ENCODE results near the gene ZIC1.

The ZIC1 gene

GRCh38 chr3:147383617-147384016 lies 25.5 kb upstream of the ZIC1 start:
- no peaks in the 10 kb centered on the region for H3K9me3 ChIP-seq (replicated peaks; ENCODE audit: low read length)

GRCh38 chr3:147384210-147385058 lies 24.7 kb upstream of the ZIC1 start:
- no peaks in the 10 kb centered on the region for H3K4me1 ChIP-seq (ENCODE audit: control insufficient read depth, insufficient read depth, low read length)
- H3K4me3 ChIP-seq (ENCODE audit: low read length), result no peak overlapping the region
- no peak overlapping the region for H3K4me2 ChIP-seq (ENCODE audit: low read length)
- no peaks in the 10 kb centered on the region for H3K9me3 ChIP-seq (replicated peaks; ENCODE audit: low read length)
- no peak overlapping the region for H3K9ac ChIP-seq (ENCODE audit: low read depth, low read length)
- H3K27me3 ChIP-seq (ENCODE audit: control insufficient read depth, insufficient read depth, low read length), result no peaks in the 10 kb centered on the region
- H3K36me3 ChIP-seq (ENCODE audit: insufficient read depth, low read length), result no peaks in the 10 kb centered on the region

More at GRCh38 chr3:147383617-147384016, 25.5 kb upstream of the ZIC1 start:
- Histone ChIP-seq H3K27me3 (ENCODE audit: control insufficient read depth, insufficient read depth, low read length) (no peaks in the 10 kb centered on the region), H3K9ac (ENCODE audit: low read depth, low read length) (no peak overlapping the region), H3K4me3 (ENCODE audit: low read length) (no peak overlapping the region), H3K4me2 (ENCODE audit: low read length) (no peak overlapping the region), H3K4me1 (ENCODE audit: control insufficient read depth, insufficient read depth, low read length) (no peaks in the 10 kb centered on the region), H3K36me3 (ENCODE audit: insufficient read depth, low read length) (no peaks in the 10 kb centered on the region)

- H3K4me1 ChIP-seq (ENCODE audit: control insufficient read depth, insufficient read depth, low read length), result no peaks in the 10 kb centered on the region
- no peak overlapping the region for H3K4me3 ChIP-seq (ENCODE audit: low read length)
- H3K27me3 ChIP-seq (ENCODE audit: control insufficient read depth, insufficient read depth, low read length), result no peaks in the 10 kb centered on the region
- H3K9me3 ChIP-seq (replicated peaks; ENCODE audit: low read length), result no peaks in the 10 kb centered on the region
- H3K9ac ChIP-seq (ENCODE audit: low read depth, low read length), result no peak overlapping the region
- no peaks in the 10 kb centered on the region for H3K36me3 ChIP-seq (ENCODE audit: insufficient read depth, low read length)
- no peak overlapping the region for H3K4me2 ChIP-seq (ENCODE audit: low read length)
Measured at GRCh38 chr3:147385059-147386012, 23.8 kb upstream of the ZIC1 start.

GRCh38 chr3:147387291-147387884 lies 21.8 kb upstream of the ZIC1 start:
- H3K4me2 ChIP-seq (ENCODE audit: low read length), result no peak overlapping the region
- no peaks in the 10 kb centered on the region for H3K36me3 ChIP-seq (ENCODE audit: insufficient read depth, low read length)
- no peak overlapping the region for H3K4me3 ChIP-seq (ENCODE audit: low read length)
- no peaks in the 10 kb centered on the region for H3K9me3 ChIP-seq (replicated peaks; ENCODE audit: low read length)
- no peaks in the 10 kb centered on the region for H3K27me3 ChIP-seq (ENCODE audit: control insufficient read depth, insufficient read depth, low read length)
- H3K9ac ChIP-seq (ENCODE audit: low read depth, low read length), result no peak overlapping the region
- H3K4me1 ChIP-seq (ENCODE audit: control insufficient read depth, insufficient read depth, low read length), result peaks cover 4% of the 10 kb centered on the region

- Histone ChIP-seq H3K9me3 (replicated peaks; ENCODE audit: low read length) (no peaks in the 10 kb centered on the region), H3K27me3 (ENCODE audit: control insufficient read depth, insufficient read depth, low read length) (no peaks in the 10 kb centered on the region), H3K36me3 (ENCODE audit: insufficient read depth, low read length) (no peaks in the 10 kb centered on the region), H3K4me1 (ENCODE audit: control insufficient read depth, insufficient read depth, low read length) (peaks cover 4% of the 10 kb centered on the region), H3K4me2 (ENCODE audit: low read length) (no peak overlapping the region), H3K4me3 (ENCODE audit: low read length) (no peak overlapping the region), H3K9ac (ENCODE audit: low read depth, low read length) (no peak overlapping the region)
Measured at GRCh38 chr3:147387885-147388699, 21.1 kb upstream of the ZIC1 start.

- no peaks in the 10 kb centered on the region for H3K27me3 ChIP-seq (ENCODE audit: control insufficient read depth, insufficient read depth, low read length)
- H3K4me2 ChIP-seq (ENCODE audit: low read length), result no peak overlapping the region
- peaks cover 4% of the 10 kb centered on the region for H3K4me1 ChIP-seq (ENCODE audit: control insufficient read depth, insufficient read depth, low read length)
- H3K9ac ChIP-seq (ENCODE audit: low read depth, low read length), result no peak overlapping the region
- no peaks in the 10 kb centered on the region for H3K36me3 ChIP-seq (ENCODE audit: insufficient read depth, low read length)
- H3K9me3 ChIP-seq (replicated peaks; ENCODE audit: low read length), result no peaks in the 10 kb centered on the region
- H3K4me3 ChIP-seq (ENCODE audit: low read length), result no peak overlapping the region
Measured at GRCh38 chr3:147388700-147389580, 20.2 kb upstream of the ZIC1 start.

GRCh38 chr3:147389717-147390116 lies 19.4 kb upstream of the ZIC1 start:
- Histone ChIP-seq H3K27me3 (ENCODE audit: control insufficient read depth, insufficient read depth, low read length) (no peaks in the 10 kb centered on the region), H3K36me3 (ENCODE audit: insufficient read depth, low read length) (no peaks in the 10 kb centered on the region), H3K4me3 (ENCODE audit: low read length) (no peak overlapping the region), H3K9me3 (replicated peaks; ENCODE audit: low read length) (no peaks in the 10 kb centered on the region), H3K4me1 (ENCODE audit: control insufficient read depth, insufficient read depth, low read length) (peaks cover 4% of the 10 kb centered on the region), H3K4me2 (ENCODE audit: low read length) (no peak overlapping the region), H3K9ac (ENCODE audit: low read depth, low read length) (no peak overlapping the region)

- H3K9ac ChIP-seq (ENCODE audit: low read depth, low read length), result no peak overlapping the region
- no peaks in the 10 kb centered on the region for H3K9me3 ChIP-seq (replicated peaks; ENCODE audit: low read length)
- no peak overlapping the region for H3K4me3 ChIP-seq (ENCODE audit: low read length)
- H3K36me3 ChIP-seq (ENCODE audit: insufficient read depth, low read length), result no peaks in the 10 kb centered on the region
- peaks cover 11% of the 10 kb centered on the region for H3K4me1 ChIP-seq (ENCODE audit: control insufficient read depth, insufficient read depth, low read length)
- H3K4me2 ChIP-seq (ENCODE audit: low read length), result no peak overlapping the region
- no peaks in the 10 kb centered on the region for H3K27me3 ChIP-seq (ENCODE audit: control insufficient read depth, insufficient read depth, low read length)
Measured at GRCh38 chr3:147390589-147391569, 18.3 kb upstream of the ZIC1 start.

- no peaks in the 10 kb centered on the region for H3K27me3 ChIP-seq (ENCODE audit: control insufficient read depth, insufficient read depth, low read length)
- H3K36me3 ChIP-seq (ENCODE audit: insufficient read depth, low read length), result no peaks in the 10 kb centered on the region
- peak overlapping the region; percentile 82 for H3K9ac ChIP-seq (ENCODE audit: low read depth, low read length)
- H3K9me3 ChIP-seq (replicated peaks; ENCODE audit: low read length), result no peaks in the 10 kb centered on the region
- peak overlapping the region; percentile 73 for H3K4me3 ChIP-seq (ENCODE audit: low read length)
- peaks cover 11% of the 10 kb centered on the region for H3K4me1 ChIP-seq (ENCODE audit: control insufficient read depth, insufficient read depth, low read length)
- peak overlapping the region; percentile 93 for H3K4me2 ChIP-seq (ENCODE audit: low read length)
Measured at GRCh38 chr3:147391781-147392624, 17.2 kb upstream of the ZIC1 start.
